ENCODE results near the gene ANXA9. TPM values are rescaled to one million over a fixed set of nuclear protein-coding genes. Genes with fewer than 3 reads are reported as not detected.
A peak's percentile ranks its signal among the peaks of the same experiment; 100 is the strongest.

ANXA9 gene
- not detected for total RNA-seq
- long read RNA-seq, partial matches to known transcripts = 0 of 1 reads
- long read RNA-seq, other reads (novel, unspliced or antisense) = 1 of 1 reads

- peak; percentile 24 for DNase-seq
- no peak for ATAC-seq (ENCODE audit: poor library complexity)
- intact Hi-C loops (cut with DNase I) = no loop called here
Measured at GRCh38 chr1:150981805-150982712, at the start of gene ANXA9. ANXA9 (plus strand) TSS chr1:150982292; CDS start chr1:150983106, 814 bp downstream.

GRCh38 chr1:150944856-150945255 lies 37.2 kb upstream of the ANXA9 start:
- no peak for ATAC-seq (ENCODE audit: poor library complexity)
- intact Hi-C loops (cut with DNase I) = no loop called here
- DNase-seq = no peak

GRCh38 chr1:150954708-150955107 lies 27.4 kb upstream of the ANXA9 start:
- intact Hi-C loops (cut with DNase I) = no loop called here
- ATAC-seq (ENCODE audit: poor library complexity) = no peak
- no peak for DNase-seq

GRCh38 chr1:150955280-150955679 lies 26.8 kb upstream of the ANXA9 start:
- intact Hi-C loops (cut with DNase I) = no loop called here
- no peak for ATAC-seq (ENCODE audit: poor library complexity)
- no peak for DNase-seq

DNA sequence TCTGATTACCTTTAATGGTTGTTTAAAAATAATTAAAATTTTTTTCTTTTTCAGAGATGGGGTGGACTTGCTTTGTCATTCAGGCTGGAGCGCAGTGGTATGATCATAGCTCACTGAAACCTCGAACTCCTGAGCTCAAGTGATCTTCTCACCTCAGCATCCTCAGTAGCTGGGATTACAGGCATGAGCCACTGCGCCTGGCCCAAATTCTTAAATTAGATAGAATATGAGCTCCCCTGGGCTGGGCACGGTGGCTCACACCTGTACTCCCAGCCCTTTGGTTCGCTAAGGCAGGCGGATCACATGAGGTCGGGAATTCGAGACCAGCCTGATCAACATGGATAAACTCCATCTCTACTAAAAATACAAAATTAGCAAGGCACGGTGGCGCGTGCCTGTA lies 24.4 kb upstream of the ANXA9 start:
- intact Hi-C loops (cut with DNase I) = no loop called here
- DNase-seq (no peak), ATAC-seq (ENCODE audit: poor library complexity) (no peak)

DNA sequence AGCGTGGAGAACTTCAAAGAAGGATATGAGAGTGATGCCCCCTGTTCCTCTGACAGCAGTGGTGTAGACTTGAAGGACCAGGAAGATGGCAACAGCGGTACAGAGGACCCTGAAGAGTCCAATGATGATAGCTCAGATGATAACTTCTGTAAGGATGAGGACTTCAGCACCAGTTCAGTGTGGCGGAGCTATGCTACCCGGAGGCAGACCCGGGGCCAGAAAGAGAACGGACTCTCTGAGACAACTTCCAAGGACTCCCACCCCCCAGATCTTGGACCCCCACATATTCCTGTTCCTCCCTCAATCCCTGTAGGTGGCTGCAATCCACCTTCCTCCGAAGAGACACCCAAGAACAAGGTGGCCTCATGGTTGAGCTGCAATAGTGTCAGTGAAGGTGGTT lies 21.4 kb upstream of the ANXA9 start:
- intact Hi-C loops (cut with DNase I) = no loop called here
- no peak for ATAC-seq (ENCODE audit: poor library complexity)

DNA sequence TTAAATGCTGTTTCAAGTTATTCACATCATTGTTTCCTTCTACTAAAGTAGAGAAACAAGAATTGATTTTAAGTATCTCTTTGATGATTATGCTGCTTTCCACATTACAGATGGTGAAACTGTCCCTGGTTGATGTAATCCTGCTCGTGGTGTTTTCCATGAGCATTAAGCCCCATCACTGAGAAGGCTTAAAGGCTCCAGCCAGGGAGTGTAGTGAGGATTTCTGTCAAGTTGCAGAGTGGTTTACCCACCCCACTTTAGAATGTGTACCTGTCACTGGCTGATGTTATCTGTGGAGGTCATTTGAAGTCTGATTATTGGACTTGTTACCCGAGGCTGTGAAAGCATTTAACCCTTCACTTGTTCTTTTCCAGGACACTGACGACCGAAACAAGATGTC lies 20.3 kb upstream of the ANXA9 start:
- intact Hi-C loops (cut with DNase I) = no loop called here
- ATAC-seq (ENCODE audit: poor library complexity) = no peak
- no peak for DNase-seq

More for the DNA sequence above, 21.4 kb upstream of the ANXA9 start:
- no peak for DNase-seq

DNA sequence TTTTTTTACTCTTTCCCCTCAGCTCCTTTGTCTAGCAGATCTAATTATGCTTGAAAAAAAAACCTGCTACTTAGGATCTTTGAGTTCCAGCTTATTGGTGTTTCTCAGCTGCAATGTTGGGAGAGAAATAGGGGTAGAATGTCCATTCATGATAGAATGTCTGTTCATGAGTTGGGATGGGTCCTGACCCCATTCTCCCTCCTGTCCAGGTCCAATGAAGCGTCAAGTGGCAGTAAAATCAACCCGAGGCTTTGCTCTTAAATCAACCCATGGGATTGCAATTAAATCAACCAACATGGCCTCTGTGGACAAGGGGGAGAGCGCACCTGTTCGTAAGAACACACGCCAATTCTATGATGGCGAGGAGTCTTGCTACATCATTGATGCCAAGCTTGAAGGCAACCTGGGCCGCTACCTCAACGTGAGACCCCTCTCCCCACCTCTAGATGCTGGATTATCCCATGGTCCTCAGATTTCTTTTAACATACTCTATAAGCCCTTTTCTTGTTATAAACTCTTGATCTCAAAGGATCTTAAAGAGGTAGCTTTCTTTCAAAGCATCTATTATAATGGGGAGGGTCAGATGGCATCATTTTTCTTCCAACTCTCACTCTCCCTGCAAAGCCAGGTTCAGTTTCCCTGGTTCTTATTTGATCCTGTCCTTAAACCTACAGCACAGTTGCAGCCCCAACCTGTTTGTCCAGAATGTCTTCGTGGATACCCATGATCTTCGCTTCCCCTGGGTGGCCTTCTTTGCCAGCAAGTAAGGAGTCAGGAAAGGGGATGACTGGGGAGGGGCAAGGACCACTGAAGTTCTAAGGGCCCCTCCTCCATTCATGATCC lies 18.6 kb upstream of the ANXA9 start:
- intact Hi-C loops (cut with DNase I) = no loop called here
- ATAC-seq (ENCODE audit: poor library complexity) (no peak), DNase-seq (no peak)

DNA sequence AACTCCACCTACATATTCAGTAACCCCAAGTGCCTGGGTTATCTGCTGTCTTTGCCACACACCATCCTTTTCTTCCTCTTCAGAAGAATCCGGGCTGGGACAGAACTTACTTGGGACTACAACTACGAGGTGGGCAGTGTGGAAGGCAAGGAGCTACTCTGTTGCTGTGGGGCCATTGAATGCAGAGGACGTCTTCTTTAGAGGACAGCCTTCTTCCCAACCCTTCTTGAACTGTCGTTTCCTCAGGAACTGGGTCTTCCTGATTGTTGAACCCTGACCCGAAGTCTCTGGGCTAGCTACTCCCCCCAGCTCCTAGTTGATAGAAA lies 18.0 kb upstream of the ANXA9 start:
- intact Hi-C loops (cut with DNase I) = no loop called here
- ATAC-seq (ENCODE audit: poor library complexity) = peak; percentile 6
- DNase-seq = no peak

- intact Hi-C loops (cut with DNase I) = no loop called here
- no peak for DNase-seq
- ATAC-seq (ENCODE audit: poor library complexity) = no peak
Measured at GRCh38 chr1:150965605-150966004, 16.5 kb upstream of the ANXA9 start.

GRCh38 chr1:150966011-150966410 lies 16.1 kb upstream of the ANXA9 start:
- intact Hi-C loops (cut with DNase I) = no loop called here
- DNase-seq = no peak
- no peak for ATAC-seq (ENCODE audit: poor library complexity)

- no peak for DNase-seq
- intact Hi-C loops (cut with DNase I) = no loop called here
- no peak for ATAC-seq (ENCODE audit: poor library complexity)
Measured at GRCh38 chr1:150967936-150968335, 14.2 kb upstream of the ANXA9 start.

DNA sequence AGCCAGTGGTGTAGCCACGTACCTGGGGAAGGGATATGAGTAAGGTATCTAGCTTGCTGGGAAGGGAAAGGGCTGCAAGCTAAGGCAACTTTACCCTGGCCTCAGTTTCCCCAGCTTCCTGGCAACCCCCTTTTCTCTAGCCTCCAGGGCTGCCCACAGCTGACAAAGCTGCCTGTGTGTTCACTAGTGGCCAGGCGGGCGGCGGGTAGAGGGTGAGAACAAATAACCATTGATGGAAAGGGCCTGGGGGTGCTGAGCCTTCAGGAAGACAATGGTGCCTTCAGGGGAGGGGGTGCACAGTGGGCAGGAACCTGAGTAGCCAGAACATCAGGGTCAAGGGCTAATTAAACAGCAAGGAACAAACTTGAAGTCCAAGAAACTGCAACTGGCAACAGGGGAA lies 13.6 kb upstream of the ANXA9 start:
- ATAC-seq (ENCODE audit: poor library complexity) (no peak), DNase-seq (no peak)
- intact Hi-C loops (cut with DNase I) = no loop called here

GRCh38 chr1:150969626-150970025 lies 12.5 kb upstream of the ANXA9 start:
- ATAC-seq (ENCODE audit: poor library complexity) (no peak), DNase-seq (no peak)
- intact Hi-C loops (cut with DNase I) = no loop called here

DNA sequence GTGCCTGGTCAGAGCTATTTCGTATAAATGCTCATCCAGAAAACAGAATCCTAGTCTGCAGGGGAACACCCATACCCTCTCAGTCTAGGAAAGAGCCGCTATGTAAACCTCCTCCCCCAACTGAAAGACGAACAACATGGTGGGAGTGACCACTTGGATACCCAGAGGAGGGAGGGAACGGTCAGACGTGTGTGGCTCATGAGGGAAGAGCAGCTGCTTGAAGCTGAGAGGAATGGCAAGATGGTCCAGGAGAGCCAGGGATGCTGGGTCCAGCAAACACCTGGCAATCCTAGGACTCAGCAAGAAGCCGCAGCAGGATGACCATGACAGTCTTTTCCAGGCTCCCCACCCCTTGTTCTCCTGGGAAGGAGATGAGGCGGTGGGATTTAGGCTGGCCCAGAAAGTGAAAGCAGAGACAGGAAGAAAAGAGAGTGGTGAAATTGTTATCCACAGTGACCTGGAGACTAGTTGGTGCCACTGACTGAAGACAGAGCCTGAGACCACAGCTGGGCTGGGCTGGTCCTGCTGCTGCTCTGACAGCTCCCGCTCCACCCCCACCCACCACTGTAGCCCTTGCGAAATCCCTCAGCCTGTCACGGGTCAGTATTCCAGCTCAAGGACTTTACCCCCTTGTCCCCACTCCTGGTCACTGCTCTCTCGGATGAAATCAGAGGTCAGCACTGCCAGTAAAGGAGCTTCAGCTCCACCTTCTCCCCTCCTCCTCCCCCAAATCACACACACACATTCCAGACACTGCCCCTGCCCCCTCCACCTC lies 11.1 kb upstream of the ANXA9 start:
- intact Hi-C loops (cut with DNase I) = no loop called here
- ATAC-seq (ENCODE audit: poor library complexity) (peak; percentile 80), DNase-seq (peak; percentile 89)

GRCh38 chr1:150971583-150972416 lies 10.3 kb upstream of the ANXA9 start:
- DNase-seq (no peak), ATAC-seq (ENCODE audit: poor library complexity) (peak; percentile 2)
- intact Hi-C loops (cut with DNase I) = no loop called here

GRCh38 chr1:150972417-150972940 lies 9.6 kb upstream of the ANXA9 start:
- intact Hi-C loops (cut with DNase I) = no loop called here
- DNase-seq (no peak), ATAC-seq (ENCODE audit: poor library complexity) (no peak)

GRCh38 chr1:150973258-150973835 lies 8.7 kb upstream of the ANXA9 start:
- DNase-seq (no peak), ATAC-seq (ENCODE audit: poor library complexity) (no peak)
- intact Hi-C loops (cut with DNase I) = no loop called here

Data from Right ventricle myocardium superior (tissue), 1 donor.